ENCODE measurements around the gene VWA3A.
A peak's percentile ranks its signal among the peaks of the same experiment; 100 is the strongest.

The VWA3A gene

GRCh38 chr16:22189473-22190080 lies 97.2 kb downstream of the VWA3A start:
- TF ChIP-seq CTCF (IDR thresholded peaks at IDR 0.05; ENCODE audit: low read depth, low read length), result no peak
- peak; percentile 74 for DNase-seq
- H3K36me3 ChIP-seq, result no peaks in the 10 kb centered on the region
- H3K4me3 ChIP-seq (ENCODE audit: low read depth, low read length), result peak overlapping the region; percentile 64
- no peaks in the 10 kb centered on the region for H3K27me3 ChIP-seq
- H3K9me3 ChIP-seq, result no peaks in the 10 kb centered on the region
- peaks cover 13% of the 10 kb centered on the region for H3K4me1 ChIP-seq

- no peak for TF ChIP-seq CTCF (IDR thresholded peaks at IDR 0.05; ENCODE audit: low read depth, low read length)
- peak; percentile 100 for DNase-seq
- no peaks in the 10 kb centered on the region for H3K27me3 ChIP-seq
- H3K36me3 ChIP-seq, result no peaks in the 10 kb centered on the region
- H3K4me1 ChIP-seq, result peaks cover 13% of the 10 kb centered on the region
- H3K4me3 ChIP-seq (ENCODE audit: low read depth, low read length), result peak overlapping the region; percentile 64
- no peaks in the 10 kb centered on the region for H3K9me3 ChIP-seq
These were observed 97.9 kb downstream of the VWA3A start for GRCh38 chr16:22190081-22190775.

GRCh38 chr16:22190776-22191531 lies 98.6 kb downstream of the VWA3A start:
- peak; percentile 100 for DNase-seq
- H3K27me3 ChIP-seq, result no peaks in the 10 kb centered on the region
- H3K4me3 ChIP-seq (ENCODE audit: low read depth, low read length), result peak overlapping the region; percentile 71
- H3K36me3 ChIP-seq, result no peaks in the 10 kb centered on the region
- H3K4me1 ChIP-seq, result peaks cover 13% of the 10 kb centered on the region
- H3K9me3 ChIP-seq, result no peaks in the 10 kb centered on the region
- no peak for TF ChIP-seq CTCF (IDR thresholded peaks at IDR 0.05; ENCODE audit: low read depth, low read length)

- no peaks in the 10 kb centered on the region for H3K36me3 ChIP-seq
- no peaks in the 10 kb centered on the region for H3K9me3 ChIP-seq
- H3K27me3 ChIP-seq, result no peaks in the 10 kb centered on the region
- H3K4me3 ChIP-seq (ENCODE audit: low read depth, low read length), result peak overlapping the region; percentile 71
- peaks cover 13% of the 10 kb centered on the region for H3K4me1 ChIP-seq
- no peak for TF ChIP-seq CTCF (IDR thresholded peaks at IDR 0.05; ENCODE audit: low read depth, low read length)
- DNase-seq, result no peak
These were observed 99.4 kb downstream of the VWA3A start for GRCh38 chr16:22191532-22192260.

- Histone ChIP-seq H3K9me3 (no peaks in the 10 kb centered on the region), H3K36me3 (no peaks in the 10 kb centered on the region), H3K4me1 (peaks cover 13% of the 10 kb centered on the region), H3K4me3 (ENCODE audit: low read depth, low read length) (peak overlapping the region; percentile 71), H3K27me3 (no peaks in the 10 kb centered on the region)
- TF ChIP-seq CTCF (IDR thresholded peaks at IDR 0.05; ENCODE audit: low read depth, low read length), result no peak
- peak; percentile 41 for DNase-seq
These were observed 100.1 kb downstream of the VWA3A start for GRCh38 chr16:22192261-22193062.
